HG03280 (cell line): ENCODE data around the gene PIP5K1C.

Source experiments
- ATAC-seq: cut with Tn5 transposase; IDR thresholded peaks from one replicate; pipeline ENCODE4 v1.9.1; 2021; ENCODE audit warnings: mild to moderate bottlenecking, moderate library complexity; ENCODE audit not compliant: unreplicated experiment

The PIP5K1C gene

DNA sequence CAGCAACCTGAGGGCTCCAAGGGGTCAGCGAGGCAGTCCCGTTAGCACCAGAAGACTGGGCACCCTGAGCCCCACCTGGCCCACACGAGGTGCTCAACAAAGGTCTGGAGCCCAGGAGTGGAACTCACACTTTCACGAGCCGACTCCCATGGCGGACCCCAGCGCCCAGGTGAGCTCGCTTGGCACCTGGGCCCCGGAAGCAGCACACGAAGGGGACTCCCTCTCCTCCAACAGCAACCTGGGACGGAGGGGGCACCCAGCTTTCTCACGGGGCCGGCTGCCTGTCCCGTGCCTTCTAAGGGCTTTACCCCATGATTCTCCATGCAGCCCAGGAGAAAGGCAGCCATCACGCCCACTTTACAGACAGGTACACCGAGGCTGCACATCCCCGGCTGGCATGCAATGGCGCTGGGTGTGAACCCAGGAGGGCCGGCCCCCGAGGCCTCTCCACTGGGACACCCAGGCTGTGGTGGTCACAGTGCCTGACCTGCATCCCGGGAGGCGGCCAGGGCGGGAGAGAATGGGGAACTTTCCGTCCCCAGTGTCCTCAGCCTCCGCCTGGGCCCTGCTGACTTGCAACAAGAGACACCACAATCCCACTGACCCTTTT, 5.0 kb downstream of the PIP5K1C start:
- no peak for ATAC-seq

DNA sequence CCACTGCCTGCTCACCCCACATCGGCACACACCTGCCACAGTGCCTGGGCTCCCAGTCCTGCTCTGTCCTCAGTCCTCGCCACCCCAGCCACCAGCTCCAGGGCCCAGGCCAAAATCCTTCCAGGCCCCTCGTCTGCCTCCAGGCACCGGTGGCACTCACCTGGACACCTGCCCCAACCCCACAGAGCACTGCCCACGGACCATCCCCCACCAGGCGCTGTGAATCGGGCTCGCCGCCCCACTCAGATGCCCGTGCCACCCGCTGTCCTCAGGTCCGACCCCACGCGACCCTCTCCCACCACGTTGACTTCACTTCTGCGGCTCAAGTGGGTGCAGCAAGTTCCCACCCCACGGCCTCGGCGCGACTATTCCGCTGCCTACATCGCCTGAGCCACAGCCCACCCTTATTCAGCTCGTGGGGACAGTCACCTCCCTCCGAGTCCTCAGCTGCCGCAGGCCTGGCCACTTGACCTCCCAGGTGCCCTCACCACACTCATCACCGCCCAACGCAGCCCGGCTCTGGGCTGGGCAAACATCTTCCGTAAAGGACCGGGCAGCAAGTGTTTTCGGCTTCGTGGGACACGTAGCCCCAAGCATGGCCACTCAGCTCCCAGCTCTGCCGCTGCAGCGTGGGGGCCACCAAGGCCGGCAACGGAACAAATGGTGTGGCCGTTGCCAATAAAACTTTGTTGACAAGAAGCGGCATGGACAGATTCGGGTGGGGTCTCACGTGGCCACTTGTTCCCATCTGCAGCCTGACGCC, 5.7 kb downstream of the PIP5K1C start:
- no peak for ATAC-seq

DNA sequence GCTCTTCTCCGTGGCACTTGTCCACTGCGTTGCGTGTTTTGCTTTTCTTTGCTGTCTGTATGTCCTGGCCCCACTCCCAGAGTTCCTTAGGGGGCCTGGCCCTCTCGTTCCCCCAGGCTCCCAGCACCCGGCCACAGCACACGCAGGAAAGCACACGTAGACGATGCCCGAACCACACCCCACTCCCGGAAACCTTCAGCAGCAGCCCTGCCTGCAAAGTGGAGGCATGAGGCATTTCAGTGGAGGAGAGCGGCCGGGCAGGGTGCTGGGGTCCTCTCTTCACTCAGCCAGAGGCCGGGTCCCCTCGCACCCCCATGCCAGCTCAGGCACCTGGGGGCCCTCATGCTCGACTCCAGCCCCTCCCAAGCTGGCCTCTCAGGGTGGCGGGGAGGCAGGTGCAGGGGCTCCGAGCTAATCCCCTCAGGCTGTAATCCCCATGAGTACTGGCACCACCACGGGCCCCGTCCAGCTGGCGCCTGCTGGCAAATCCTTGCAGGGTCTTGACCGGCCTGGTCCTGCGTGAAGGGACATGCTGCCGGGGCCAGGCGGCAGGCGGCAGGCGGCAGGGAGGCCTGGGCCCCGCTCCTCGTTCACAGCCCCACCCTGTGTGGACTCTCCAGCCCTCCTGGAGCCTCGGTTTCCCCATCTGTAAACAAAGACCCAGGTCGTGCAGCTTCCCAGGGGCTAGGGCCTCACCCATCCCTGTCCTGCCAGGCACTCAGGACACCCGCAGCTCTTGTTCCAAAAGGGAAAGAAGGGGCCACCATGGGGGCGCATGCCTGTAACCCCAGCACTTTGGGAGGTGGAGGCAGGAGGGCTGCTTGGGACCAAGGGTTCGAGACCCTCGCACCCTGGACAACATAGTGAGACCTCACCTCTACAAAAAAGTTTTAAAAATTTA, 7.0 kb downstream of the PIP5K1C start:
- ATAC-seq, result no peak

DNA sequence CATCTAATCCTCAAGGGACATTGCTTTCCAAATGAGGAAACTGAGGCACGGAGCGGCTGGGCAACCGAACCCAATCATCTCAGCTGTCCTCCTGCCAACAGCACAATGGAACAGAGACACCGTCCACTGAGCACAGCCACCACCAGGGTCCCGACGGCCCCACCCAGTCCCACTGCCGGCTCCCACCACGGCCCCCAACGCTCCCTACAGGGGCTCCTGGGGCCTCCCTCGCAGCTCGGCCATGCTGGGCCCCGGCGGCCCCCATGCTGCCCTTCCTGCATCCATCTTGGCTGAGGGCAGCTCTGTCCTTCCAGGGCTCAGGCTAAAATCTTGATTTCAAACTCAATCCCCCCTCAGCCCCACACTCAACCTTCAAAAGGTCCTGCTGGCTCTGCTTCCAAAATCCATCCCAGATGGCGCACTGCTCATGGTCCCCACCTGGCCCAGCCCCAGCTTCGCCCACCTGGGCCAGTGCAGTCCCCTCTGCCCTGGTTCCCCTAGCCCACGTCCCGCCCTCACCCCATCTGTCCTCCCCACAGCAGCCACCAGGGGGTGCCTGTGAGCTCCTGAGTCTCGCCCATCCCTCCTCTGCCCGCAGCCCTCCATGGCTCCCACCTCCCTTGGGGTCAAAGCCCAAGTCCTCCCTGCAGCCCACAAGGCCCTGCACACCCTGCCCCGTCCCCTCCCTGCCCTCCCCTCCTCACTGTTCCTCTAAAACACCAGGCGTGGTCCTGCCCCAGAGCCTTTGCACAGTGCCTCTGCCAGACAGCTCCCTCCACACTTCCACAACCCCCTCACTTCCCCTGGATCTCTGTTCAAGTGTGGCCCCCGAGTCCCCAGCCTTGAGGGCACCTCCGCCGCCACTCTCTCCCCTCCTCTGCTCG, 7.9 kb downstream of the PIP5K1C start:
- no peak for ATAC-seq

DNA sequence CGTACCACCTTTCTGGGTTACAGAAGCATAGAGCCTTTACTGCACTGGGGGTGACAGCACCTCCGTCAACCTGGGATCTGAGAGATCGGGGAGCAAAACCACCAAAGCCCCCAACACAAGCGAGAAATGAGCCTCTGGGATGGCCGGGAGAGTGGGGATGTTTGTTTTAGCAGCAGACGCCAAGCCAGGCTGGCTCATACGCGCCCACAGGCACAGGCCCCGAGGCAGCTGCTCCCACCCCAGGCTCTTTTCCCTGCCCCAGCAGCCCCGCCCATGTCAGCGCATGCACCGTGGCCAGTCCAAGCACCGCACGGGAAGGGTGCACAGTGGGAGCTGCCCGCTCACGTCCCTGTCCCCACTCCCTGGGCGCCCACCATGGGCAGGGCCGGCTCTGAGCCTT, 8.5 kb downstream of the PIP5K1C start:
- no peak for ATAC-seq

DNA sequence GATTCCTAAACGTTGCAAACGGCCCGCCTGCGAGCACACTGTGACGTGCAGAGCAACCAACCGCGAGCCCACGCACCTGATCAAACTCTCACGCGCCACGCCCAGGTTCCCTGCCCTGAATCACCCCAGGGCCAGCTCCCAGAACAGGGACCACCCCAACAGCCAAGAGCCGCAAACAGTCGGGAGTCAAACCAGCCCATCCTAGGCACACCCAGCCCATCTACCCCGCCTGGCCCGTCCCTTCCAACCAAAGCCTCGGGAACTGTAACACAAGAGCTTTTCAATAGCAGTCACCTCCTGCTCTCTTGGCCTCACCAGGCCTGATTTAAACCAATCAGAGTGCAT, 8.9 kb downstream of the PIP5K1C start:
- no peak for ATAC-seq

DNA sequence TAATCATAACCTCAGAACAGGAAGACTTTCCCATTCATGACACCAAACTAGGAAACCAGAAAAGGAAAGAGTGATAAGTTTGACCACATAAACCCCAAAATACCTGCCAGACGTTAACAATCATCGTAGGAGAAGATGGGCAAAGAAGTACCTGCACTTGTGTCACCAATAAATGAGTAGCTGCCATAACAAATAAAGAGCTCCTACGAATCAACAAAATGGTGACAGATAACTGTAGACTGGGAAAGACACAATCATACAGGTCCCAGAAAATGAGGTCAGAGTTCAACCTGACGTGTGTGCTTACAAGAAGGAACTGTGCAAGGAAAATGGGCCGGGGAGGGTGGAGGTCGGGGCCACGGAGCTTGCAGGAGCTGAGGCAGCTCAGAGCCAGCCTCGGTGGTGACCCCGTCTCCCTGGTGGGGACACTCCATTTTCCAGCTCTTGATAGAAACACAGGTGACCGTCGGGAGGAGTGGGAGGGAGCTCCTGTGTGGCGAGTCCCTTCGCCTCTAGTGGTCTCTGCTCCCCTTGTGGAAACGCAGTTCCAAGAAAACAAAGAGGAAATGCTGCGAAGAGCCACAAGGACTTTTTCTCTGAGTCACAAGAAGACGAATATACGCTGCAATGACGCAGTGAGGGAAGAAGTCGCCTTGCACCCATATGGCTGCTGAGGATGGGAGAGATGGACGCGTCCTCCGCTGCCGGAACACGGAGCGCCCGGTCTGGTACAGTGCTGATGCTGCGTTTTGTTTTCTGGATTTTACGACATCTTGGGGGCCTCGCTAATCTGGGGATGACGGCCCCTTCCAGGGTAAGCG, 9.5 kb downstream of the PIP5K1C start:
- ATAC-seq, result no peak

DNA sequence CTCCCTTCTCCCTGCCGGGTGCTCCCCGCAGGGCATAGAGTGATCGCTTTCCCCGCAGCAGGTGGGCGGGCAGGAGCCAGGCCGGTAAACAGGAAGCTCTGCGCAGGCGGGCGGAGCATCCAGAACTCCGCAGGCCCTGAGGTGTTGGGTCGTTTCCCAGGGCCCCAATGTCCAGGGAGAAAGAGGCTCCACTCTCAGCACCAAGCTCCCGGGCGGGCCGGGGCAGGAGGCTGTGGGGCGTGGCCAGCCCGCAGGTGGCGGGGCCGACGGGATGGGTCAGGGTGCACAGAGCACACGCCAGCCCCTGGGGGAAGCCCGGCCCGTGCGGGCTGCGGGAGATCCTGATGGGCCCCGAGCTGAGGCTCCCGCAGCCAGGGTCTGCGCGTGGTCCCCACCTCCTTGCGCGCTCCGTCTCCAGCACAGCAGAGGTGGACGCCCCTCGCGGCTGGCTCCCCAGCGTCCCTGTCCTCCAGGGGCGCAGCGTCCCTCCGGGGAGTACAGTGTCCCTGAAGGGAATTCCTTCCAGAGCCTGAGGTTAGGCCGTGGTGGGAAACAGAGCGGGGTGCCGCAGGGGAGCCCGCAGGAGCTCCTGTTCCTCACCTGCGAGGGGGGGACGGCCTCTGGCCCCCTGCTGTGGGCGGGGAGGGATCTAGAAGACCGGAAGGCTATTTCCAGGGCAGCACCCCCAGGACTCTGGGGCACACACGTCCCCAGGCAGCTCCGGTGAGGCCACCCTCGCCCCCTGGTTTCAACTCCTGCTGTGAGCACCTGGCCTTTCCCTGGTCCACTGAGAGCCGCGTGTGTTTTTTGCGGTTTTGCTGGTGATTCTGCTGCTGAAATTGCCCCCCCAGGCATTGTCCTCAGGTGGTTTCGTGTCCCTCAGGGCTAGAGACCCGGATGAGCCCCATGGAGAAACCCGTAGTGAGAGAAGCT, 12.2 kb downstream of the PIP5K1C start:
- ATAC-seq, result no peak

DNA sequence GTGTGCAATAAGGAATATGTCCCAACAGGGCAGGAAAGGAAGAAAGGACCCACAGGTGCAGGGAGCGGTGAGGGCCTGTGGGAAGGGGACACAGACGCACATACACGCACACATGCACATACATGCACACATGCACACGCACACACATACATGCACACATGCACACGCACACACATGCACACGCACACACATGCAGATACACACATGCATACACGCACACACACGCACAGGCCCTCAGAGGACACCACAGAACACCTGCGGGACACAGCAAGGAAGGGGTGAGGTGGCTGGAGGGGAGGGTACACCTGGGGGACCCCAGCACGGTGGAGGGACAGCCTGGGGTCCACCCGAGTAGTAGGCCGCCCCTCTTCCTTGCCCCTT, 12.9 kb downstream of the PIP5K1C start:
- no peak for ATAC-seq

DNA sequence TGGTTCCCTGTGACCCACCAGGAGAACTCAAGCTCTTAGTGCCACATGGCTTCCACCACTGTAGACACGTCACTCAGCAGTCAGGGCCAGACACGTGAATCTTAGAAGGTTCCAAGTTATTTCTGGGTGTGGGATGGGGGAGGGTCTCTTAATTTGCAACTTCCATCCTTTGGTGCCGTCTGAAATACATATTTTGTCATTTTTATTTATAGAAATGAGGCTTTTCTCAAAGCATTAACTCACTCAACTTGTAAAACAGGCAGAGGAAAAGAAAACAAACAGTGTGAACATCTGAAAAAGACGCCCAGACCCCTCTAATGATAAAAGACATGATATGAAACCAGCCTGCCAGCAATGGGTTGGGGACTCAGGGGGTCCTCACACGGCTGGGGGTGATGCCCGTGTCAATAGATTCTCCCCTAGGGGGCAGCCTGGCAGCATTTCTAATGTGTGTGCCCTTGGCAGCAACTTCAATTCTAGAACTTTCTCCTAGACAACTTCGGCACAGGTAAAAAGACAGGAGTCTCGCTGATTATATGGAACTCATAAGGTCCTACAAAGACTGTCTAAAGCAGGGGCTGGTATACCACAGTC, 15.4 kb downstream of the PIP5K1C start:
- no peak for ATAC-seq

DNA sequence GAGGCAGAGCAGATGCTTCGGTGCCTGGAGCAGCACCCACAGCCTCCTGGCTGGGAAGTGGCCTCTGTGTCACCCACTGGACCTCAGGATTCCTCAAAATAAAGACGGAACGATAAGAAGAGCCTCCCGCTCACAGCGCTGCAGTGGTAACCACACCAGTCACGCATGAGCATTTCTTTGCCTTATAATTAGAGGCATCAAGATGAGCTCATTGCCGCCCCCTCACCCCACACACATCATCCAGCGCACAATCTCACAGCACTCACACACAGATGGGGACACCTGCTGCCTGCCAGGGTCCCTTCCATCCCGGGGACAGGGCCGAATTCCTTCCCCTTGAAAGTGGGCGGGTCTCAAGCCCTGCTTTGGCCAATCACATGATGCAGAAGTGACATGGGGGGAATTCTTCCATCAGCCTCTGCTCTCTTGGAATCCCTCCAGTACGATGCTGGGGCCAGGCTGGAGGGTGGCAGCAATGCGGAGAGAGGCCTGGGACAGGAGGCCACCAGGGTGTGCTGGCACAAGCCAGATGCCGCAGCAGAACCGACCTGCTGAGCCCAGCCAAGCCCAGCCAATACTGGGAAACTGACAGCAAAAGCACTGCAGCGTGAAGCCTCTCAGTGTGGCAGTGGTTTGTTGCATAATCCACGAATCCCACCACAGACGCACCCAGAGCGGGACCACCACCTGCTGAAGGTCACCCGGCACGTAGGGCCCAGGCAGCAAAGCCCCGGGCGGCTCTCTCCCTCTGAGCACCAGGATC, 16.0 kb downstream of the PIP5K1C start:
- no peak for ATAC-seq

DNA sequence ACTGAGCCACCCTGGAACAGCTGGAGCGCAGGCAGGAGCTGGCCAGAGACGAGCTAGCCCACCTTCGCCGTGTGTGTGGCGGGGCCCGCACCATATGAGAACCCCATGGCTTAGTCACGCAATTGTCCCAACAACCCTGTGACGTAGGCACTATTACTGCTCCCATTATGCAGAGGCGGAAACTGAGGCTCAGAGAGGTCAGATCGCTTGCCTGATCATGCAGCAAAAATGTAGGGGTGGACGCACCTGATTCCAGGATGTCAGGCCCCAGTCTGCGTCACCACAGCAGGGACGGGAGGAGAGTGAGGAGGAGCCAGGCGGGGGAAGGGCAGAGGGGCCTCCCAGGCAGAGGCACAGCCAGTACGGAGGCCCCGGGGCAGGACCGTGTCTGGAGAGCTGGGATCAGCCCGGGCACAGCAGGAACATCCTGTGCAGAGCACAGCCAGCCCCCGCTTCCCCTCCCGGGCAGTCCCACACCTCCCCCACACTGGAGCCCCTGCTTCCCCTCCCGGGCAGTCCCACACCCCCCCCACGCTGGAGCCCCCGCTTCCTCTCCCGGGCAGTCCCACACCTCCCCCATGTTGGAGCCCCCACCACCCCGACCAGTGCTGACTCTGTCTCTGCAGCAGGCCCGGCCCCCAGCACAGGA, 16.7 kb downstream of the PIP5K1C start:
- ATAC-seq, result no peak

DNA sequence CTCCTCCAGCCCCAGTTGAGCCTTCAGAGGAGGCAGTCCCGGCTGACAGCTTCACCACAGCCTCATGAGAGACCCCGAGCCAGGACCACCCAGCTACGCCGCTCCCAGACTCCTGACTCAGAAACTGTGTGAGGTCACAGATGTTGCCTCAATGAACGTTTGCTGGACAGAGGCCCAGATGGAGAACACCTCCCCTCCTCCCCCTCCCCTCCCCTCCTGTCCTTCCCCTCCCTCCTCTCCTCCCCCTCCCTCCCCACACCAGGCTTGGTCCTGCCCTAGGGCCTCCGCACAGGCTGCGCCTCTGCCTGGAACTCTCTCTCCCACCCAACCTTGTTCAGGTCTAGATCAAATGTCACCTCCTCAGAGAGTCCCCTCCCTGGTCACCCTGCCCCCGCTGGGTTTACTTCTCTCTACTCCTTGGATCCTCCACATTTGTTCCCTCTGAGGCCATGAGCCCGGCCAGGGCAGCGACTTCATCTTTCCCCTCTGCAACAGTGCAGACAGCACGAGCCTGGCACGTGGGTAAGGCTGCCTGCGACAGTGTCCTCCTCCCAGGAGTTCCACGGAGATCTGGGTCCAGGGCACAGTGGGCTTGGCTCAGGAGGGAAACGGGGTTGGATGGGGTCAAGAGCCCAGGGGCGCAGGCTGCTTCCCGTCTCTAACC, 17.4 kb downstream of the PIP5K1C start:
- ATAC-seq, result no peak

DNA sequence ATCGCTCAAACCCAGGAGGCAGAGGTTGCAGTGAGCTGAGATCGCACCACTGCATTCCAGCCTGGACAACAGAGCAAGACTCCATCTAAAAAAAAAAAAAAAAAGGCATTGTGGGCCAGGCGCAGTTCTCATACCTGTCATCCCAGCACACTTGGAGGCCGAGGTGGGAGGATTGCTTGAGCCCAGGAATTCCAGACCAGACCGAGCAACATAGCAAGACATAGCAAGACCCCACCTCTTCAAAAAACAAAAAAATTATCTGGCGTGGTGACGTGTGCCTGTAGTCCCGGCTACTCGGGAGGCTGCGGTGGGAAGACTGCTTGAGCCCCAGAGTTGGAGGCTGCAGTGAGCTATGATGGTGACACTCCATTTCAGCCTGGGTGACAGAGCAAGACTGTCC, 18.0 kb downstream of the PIP5K1C start:
- no peak for ATAC-seq

DNA sequence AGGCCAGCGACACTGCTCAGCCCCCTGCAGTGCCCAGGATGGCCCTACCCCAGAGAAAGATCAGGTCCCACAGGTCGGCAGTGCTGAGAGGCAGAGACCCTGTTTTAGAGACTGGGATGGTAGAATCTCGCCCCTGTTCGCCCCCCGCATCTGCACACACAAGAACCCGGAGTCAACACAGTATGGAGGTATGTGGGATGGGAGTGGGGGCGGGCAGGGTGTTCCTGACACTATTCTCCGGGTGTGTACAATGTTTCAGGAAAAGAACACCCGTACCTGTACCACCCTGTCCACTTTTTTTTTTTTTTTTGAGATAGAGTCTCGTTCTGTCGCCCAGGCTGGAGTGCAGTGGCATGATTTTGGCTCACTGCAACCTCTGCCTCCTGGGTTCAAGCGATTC, 19.3 kb downstream of the PIP5K1C start:
- ATAC-seq, result no peak

DNA sequence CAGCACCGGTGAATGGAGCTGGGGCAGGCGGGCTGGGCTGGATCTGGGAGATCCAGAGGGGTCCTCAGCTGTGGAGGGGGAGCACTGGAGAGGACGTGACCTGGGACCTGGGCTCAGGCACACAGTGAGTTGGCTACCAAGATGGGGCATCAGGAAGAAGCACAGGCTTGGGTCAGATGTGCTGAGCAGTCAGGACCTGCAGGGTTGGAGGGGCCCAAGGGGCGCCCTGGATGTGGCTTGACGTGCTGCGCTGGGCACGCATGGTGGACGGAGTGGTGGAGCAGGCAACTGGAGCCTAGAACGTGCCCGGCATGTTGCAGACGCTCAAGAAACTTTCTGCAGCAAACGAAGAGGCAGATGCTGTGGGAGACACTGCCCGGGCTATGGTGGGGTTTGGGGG, 20.7 kb downstream of the PIP5K1C start:
- no peak for ATAC-seq

DNA sequence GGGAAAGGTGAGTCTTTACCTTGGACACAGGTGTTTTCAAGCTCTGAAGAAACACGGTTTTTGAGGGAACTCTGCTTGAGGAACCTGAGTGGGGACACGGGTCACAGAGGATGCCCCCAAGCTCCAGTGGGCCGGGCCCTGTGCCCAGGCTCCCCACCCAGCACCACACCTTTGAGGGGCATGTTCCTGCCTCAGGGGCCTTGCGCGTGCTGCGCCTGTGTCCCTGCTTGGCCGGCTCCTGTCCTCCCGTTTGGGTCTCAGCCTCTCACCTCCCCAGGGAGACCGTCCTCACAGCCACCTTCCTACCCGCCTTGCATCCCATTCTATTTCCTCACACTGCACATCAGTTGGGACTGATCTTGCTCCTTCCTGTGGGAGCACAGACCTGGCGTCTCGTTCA, 21.1 kb downstream of the PIP5K1C start:
- ATAC-seq, result no peak
